Activated T-cell treated with anti-CD3 and anti-CD28 coated beads, Interleukin-2, amount 50 U/mL, for 24 hours (primary cell): ENCODE data around the gene GPC6.
"Not testable (repeated sequence)": the region's sequence is repeated elsewhere in the genome, so short reads cannot be mapped to it uniquely, and the experiment has no call there.

Experiments used
- DNase-seq: peaks from one replicate; pipeline ENCODE4 v3.0.0-alpha.2; 2020
- H3K27ac Mint-ChIP-seq: 2 replicates; pipeline ENCODE4 v1.8.0; 2020; ENCODE audit warnings: mild to moderate bottlenecking, mixed read lengths
- H3K27me3 Mint-ChIP-seq: 2 replicates; pipeline ENCODE4 v1.8.0; 2020; ENCODE audit warnings: mixed read lengths
- H3K36me3 Mint-ChIP-seq: 2 replicates; pipeline ENCODE4 v1.8.0; 2020; ENCODE audit warnings: low read depth, mixed read lengths
- H3K4me1 Mint-ChIP-seq: 2 replicates; pipeline ENCODE4 v1.8.0; 2020; ENCODE audit warnings: low read depth, mixed read lengths
- H3K4me3 Mint-ChIP-seq: 2 replicates; pipeline ENCODE4 v1.8.0; 2020; ENCODE audit warnings: mild to moderate bottlenecking, moderate library complexity, mixed read lengths
- H3K9me3 Mint-ChIP-seq: 2 replicates; pipeline ENCODE4 v1.8.0; 2020; ENCODE audit warnings: mixed read lengths

The GPC6 gene

DNA sequence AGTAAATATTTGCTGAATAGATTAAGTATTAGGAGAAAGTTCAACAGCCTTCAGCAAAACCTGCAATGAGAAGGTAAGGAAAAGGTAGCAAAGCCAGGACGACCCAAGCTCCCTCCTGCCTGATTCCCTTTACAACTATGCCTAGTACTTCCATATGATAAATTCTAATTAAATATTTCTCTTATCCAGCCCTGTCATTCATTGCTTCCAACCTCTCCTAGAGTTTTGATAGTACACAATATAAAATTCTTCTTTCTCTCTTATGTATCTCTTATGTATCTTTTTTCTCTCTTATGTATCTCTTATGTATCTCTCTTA lies 1065.7 kb downstream of the GPC6 start:
- no peaks in the 10 kb centered on the region for H3K9me3 Mint-ChIP-seq
- H3K27ac Mint-ChIP-seq, result no peak overlapping the region

DNA sequence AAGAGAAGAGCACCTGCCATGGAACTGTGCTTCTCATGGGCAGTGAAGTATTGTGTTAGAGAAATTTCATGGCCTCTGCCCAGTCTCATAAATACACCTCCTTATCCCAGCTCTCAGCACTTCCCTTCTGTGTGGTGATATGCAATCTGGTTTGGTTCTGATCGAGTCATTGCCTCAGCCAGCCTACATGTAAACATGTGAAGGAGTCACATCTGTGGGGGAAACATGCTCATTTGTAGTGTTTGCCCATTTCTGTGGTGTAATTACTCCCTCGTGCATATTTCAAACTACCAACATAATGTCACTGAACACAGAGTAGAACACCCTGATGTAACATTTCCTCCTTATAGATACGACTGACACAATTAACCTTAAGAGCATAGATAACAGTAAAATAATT lies 1069.9 kb downstream of the GPC6 start:
- Mint-ChIP-seq H3K27me3 (no peaks in the 10 kb centered on the region), H3K4me1 (peaks cover 9% of the 10 kb centered on the region), H3K36me3 (no peaks in the 10 kb centered on the region)

More for the DNA sequence above, 1065.7 kb downstream of the GPC6 start:
- no peak for DNase-seq
- Mint-ChIP-seq H3K4me1 (peaks cover 9% of the 10 kb centered on the region), H3K36me3 (no peaks in the 10 kb centered on the region), H3K4me3 (no peak overlapping the region), H3K27me3 (no peaks in the 10 kb centered on the region)

DNA sequence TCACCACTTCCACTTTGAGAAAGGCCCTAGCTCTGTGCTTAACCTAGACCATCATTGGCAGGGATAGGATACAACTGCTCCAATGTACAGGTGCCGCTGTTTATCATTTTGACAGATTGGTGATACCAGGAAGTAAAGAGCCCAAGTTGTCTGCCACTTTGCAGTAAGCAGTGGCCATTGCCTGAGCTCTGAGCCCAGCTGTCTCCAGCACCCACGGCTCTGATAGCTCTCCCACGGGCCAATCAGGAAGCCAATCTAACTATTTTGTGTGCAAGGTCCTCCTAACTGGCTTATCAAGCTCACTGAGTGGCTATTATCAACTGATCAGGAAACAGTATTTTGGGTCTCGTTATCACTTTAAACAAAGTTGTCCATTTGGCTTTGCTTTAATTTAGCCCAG lies 1071.7 kb downstream of the GPC6 start:
- Mint-ChIP-seq H3K4me1 (peaks cover 9% of the 10 kb centered on the region), H3K27me3 (no peaks in the 10 kb centered on the region), H3K9me3 (no peaks in the 10 kb centered on the region), H3K27ac (no peak overlapping the region), H3K36me3 (no peaks in the 10 kb centered on the region), H3K4me3 (no peak overlapping the region)
- no peak for DNase-seq

More for the DNA sequence above, 1069.9 kb downstream of the GPC6 start:
- Mint-ChIP-seq H3K27ac (no peak overlapping the region), H3K9me3 (no peaks in the 10 kb centered on the region), H3K4me3 (no peak overlapping the region)
- no peak for DNase-seq

DNA sequence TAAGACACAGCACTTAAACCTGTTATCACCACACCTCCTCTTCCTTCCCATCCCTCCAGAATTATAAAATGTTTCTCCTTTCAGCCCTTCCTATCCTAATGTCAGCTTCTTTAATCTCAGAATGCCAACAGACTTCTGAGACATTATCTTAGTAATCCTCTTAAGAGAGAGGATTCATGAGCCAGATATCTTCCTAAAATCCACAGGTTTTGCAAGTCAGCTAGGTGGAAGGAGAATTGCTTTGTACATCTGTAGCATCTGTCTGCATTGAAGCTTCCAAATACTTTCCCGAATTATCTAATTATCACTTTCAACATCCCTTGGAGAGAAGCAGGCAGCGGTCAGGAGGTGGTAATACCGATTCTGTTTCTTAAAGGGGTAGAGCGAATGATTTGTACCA lies 1073.8 kb downstream of the GPC6 start:
- no peak overlapping the region for H3K27ac Mint-ChIP-seq
- H3K36me3 Mint-ChIP-seq, result no peaks in the 10 kb centered on the region
- H3K4me1 Mint-ChIP-seq, result peaks cover 10% of the 10 kb centered on the region
- H3K27me3 Mint-ChIP-seq, result no peaks in the 10 kb centered on the region
- H3K9me3 Mint-ChIP-seq, result no peaks in the 10 kb centered on the region
- no peak overlapping the region for H3K4me3 Mint-ChIP-seq
- DNase-seq, result no peak

DNA sequence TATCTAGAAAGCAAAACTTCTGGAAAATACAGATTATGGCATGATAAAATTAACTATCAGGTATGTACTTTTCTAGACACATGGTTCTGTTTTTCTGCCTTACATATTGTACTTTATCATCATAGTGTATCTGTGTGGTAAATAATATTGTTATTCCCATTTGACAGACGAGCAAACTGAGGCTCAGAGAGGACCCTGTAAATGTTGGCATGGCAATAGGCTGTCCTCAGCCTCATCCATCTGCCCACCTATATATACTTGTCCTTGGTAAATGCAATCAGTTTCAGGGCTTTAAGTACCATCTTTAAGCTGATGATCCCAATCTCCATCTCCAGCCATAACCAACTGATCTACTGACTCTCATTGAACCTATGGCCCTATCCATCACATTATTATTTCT lies 1074.9 kb downstream of the GPC6 start:
- Mint-ChIP-seq H3K9me3 (no peaks in the 10 kb centered on the region), H3K27ac (no peak overlapping the region), H3K27me3 (no peaks in the 10 kb centered on the region), H3K4me3 (no peak overlapping the region), H3K4me1 (peaks cover 3% of the 10 kb centered on the region), H3K36me3 (no peaks in the 10 kb centered on the region)
- no peak for DNase-seq

DNA sequence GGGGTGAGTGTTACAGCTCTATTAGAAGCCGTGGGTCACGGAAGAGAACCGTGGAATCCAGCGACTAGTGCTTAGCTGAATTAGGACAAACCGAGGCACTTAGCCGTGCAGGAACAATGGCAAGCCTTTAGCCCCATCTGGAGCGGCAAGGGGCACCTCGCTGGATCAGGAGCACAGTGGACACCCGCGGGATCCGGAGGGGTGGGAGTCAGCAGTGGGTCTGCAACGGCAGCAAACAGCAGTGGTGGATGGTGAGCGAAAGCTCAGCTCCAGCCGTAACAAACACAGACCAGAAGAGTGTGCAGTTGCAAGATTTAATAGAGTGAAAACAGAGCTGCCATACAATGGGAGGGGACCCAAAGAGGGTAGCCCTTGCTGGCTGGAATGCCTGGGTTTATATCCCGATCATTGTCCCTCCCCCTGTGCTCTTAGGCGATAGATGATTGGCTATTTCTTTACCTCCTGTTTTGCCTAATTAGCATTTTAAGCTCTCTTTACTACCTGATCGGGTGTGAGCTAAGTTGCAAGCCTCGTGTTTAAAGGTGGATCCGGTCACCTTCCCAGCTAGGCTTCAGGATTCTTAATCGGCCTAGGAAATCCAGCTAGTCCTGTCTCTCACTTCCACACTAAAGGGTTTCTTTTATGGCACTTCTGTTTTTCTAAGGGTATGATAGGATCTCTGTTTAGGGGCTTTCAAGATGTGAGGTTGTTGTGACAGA lies 1076.4 kb downstream of the GPC6 start:
- H3K36me3 Mint-ChIP-seq, H3K4me3 Mint-ChIP-seq, H3K9me3 Mint-ChIP-seq, DNase-seq, H3K27ac Mint-ChIP-seq, H3K4me1 Mint-ChIP-seq, H3K27me3 Mint-ChIP-seq: not testable (repeated sequence)

DNA sequence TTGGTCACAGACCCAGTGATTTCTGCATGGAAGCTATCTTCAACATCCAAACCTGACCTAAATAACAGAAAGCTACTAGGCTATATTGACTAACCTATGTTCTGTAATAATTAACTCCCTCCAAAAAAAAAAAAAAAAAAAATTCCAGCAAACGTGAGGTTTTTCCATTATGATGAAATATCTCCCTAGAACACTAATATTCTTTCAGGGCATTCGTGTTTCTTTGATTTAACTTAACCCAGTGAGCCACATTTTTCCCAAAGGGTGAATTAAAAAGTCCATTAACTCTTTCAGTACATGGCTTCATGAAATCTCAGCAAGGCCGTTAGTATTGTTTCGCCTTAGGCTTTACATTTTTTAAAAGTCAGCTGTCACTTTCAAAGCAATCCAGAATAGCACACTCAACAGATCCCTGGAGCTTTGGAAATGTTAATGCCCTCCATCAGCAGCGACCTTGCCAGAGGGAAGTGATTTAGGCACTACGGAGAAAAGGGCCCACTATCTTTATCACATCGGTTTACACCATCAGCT lies 1077.1 kb downstream of the GPC6 start:
- no peak for DNase-seq
- Mint-ChIP-seq H3K27ac (no peak overlapping the region), H3K4me1 (peaks cover 2% of the 10 kb centered on the region), H3K36me3 (no peaks in the 10 kb centered on the region), H3K27me3 (no peaks in the 10 kb centered on the region), H3K4me3 (no peak overlapping the region), H3K9me3 (no peaks in the 10 kb centered on the region)

DNA sequence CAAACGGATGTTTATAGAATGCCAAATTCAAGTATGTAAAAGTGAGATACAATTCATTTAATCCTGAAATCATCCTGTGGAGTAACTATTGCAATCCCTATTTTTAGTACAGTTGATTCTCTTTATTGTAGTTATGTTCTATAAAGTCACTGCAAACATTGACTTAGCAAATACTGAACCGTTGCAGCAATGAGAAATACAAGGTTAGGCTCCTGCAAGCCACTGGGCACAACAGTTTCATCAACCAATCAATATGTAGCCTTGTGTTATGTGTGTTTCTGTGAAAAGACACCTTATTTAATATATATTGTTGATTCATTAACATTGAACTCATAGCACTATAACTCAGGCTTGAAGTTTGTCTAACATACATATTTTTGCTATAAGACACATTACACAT lies 1078.4 kb downstream of the GPC6 start:
- no peak for DNase-seq
- H3K9me3 Mint-ChIP-seq, result no peaks in the 10 kb centered on the region
- H3K36me3 Mint-ChIP-seq, result no peaks in the 10 kb centered on the region
- H3K27me3 Mint-ChIP-seq, result no peaks in the 10 kb centered on the region
- H3K4me3 Mint-ChIP-seq, result no peak overlapping the region
- no peak overlapping the region for H3K27ac Mint-ChIP-seq
- peaks cover 2% of the 10 kb centered on the region for H3K4me1 Mint-ChIP-seq

DNA sequence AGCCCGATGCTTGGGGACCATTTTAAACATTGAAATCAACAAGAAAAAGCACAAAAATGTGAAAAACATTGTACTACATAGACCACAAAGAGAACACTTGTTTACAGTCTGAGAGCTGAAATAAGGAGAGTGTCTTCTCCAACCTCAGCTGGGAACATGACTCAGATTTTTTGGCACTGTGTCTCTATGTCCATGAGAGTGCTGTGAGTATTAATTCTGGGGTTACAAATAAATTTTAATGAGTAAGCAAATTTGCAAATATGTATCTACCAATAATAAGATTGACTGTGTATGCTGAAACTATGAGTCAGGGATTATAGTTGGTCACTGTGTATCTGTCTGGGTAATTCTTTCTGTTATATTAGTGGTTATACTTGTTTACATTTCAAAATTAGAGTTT lies 1078.9 kb downstream of the GPC6 start:
- peaks cover 2% of the 10 kb centered on the region for H3K4me1 Mint-ChIP-seq
- no peak for DNase-seq
- no peaks in the 10 kb centered on the region for H3K9me3 Mint-ChIP-seq
- H3K27ac Mint-ChIP-seq, result no peak overlapping the region
- H3K36me3 Mint-ChIP-seq, result no peaks in the 10 kb centered on the region
- no peak overlapping the region for H3K4me3 Mint-ChIP-seq
- H3K27me3 Mint-ChIP-seq, result no peaks in the 10 kb centered on the region

DNA sequence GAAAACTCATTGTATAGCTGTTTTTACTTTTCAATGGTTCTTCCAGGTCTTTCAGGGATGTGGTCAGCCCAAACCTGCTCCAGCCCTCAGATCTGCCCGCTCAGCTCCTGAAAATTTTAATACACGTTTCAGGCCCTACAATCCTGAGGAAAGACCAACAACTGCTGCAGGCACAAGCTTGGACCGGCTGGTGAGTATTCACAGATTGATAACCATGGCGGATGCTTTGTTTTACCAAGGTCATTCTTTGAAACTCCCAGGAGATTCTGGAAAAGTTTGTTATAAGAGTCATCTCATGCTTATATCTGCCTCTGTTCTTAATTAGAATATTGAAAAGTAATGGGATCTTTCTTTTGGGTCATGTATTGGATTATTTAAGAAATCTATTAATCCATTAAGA lies 1079.3 kb downstream of the GPC6 start:
- Mint-ChIP-seq H3K4me3 (no peak overlapping the region), H3K36me3 (no peaks in the 10 kb centered on the region), H3K27me3 (no peaks in the 10 kb centered on the region), H3K9me3 (no peaks in the 10 kb centered on the region), H3K27ac (no peak overlapping the region), H3K4me1 (peaks cover 2% of the 10 kb centered on the region)
- no peak for DNase-seq

DNA sequence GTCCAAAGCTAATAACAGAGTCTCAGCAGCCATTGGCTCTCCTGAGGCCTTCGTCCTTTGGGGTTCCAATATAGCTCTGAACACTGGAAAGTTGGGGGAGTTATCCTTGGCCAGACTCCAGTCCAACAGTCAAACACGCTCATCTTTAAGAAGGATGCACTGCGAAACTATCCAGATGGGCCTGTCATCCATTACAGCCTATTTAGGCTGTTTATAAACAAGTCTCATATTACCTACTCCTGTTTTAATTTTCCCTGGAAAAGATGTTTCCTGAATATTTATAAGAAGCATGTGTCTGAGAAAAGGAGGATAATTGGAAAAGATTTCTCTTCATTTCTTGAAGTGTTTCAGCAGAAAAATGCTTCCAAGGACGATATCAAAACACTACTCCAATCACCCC lies 1082.2 kb downstream of the GPC6 start:
- no peak for DNase-seq
- Mint-ChIP-seq H3K4me3 (no peak overlapping the region), H3K36me3 (no peaks in the 10 kb centered on the region), H3K4me1 (peaks cover 9% of the 10 kb centered on the region), H3K27ac (no peak overlapping the region), H3K27me3 (no peaks in the 10 kb centered on the region), H3K9me3 (no peaks in the 10 kb centered on the region)

DNA sequence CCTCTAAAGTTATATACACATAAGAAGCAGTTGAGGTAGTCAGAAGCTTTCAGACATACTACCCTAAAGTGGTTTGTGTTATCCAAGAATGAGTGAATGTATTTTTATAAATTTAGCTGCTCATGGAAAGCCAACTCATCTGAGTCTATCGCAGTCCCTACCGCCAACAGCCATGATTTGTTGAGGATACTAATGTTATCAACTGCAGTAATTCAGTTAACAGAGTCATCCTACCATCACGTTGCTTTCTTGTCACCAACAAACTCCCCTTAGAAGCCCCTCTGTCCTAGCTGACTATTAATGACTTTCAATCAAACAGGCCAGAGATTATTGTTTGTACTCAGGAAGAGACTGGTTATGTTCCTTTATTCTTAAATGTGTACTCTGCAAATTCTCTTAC lies 1083.0 kb downstream of the GPC6 start:
- Mint-ChIP-seq H3K27ac (no peak overlapping the region), H3K27me3 (no peaks in the 10 kb centered on the region), H3K36me3 (no peaks in the 10 kb centered on the region), H3K4me1 (peaks cover 9% of the 10 kb centered on the region), H3K9me3 (no peaks in the 10 kb centered on the region), H3K4me3 (no peak overlapping the region)
- DNase-seq, result no peak

DNA sequence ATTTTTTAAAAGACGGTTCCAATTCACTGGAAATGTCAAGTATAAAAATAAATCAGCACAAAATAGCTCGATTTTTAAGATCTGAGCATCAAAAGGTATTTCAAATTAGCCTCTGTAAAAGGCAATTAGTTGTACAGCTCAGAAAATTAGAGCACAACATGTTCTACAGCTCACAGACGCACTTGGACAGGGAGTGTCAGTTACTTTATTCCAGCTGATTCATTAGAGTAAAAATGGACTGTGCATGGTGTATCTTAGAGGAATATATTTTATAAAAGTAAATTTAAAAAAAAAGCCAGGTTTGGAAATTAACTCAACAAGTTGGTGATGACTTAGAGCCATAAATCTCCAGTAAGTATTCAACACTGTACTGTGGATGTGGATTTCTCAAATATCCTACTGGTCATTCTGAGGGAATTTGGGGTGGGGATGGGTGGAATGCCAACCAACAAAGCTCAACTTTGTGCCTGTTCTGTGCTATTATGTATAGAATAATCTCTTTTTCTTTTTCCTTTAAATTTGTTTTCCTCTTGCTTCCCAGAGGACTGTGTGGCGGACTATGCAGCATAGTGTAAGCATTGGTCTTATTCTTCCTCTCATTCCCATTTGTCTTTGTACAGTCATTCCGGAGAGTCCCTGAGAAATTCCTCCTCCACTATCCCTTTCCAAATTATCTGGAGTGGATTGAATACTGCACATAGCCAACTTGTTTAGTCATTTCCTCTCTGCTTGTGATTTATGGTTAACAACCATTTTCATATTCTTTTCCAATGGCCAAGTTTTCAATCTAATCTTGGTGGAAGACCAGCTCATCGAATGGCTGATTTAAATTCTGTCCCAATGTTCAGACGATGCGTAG lies 1083.6 kb downstream of the GPC6 start:
- Mint-ChIP-seq H3K27ac (no peak overlapping the region), H3K4me3 (no peak overlapping the region), H3K27me3 (no peaks in the 10 kb centered on the region), H3K36me3 (no peaks in the 10 kb centered on the region), H3K4me1 (peaks cover 11% of the 10 kb centered on the region), H3K9me3 (no peaks in the 10 kb centered on the region)
- no peak for DNase-seq

DNA sequence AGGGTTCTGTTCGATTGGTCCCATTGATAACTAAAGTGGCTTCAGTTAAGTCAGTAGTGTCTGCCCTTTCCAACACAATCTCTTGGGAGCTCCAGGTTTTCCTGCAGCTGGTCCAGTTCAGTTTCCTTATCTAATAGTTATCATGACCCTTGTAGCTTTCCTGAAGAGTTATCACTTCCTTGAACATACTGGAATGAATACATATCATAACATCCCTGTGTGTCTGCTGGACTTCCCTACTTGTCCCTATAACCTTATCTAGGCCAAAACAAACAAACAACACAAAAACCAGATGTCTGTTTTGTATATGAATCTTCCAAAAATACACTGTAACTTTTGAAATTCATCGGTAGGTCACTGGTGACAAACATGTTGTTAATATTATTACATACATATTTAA lies 1085.3 kb downstream of the GPC6 start:
- H3K36me3 Mint-ChIP-seq, result no peaks in the 10 kb centered on the region
- H3K27ac Mint-ChIP-seq, result no peak overlapping the region
- H3K9me3 Mint-ChIP-seq, result no peaks in the 10 kb centered on the region
- no peak for DNase-seq
- H3K4me3 Mint-ChIP-seq, result no peak overlapping the region
- H3K4me1 Mint-ChIP-seq, result peaks cover 14% of the 10 kb centered on the region
- no peaks in the 10 kb centered on the region for H3K27me3 Mint-ChIP-seq

DNA sequence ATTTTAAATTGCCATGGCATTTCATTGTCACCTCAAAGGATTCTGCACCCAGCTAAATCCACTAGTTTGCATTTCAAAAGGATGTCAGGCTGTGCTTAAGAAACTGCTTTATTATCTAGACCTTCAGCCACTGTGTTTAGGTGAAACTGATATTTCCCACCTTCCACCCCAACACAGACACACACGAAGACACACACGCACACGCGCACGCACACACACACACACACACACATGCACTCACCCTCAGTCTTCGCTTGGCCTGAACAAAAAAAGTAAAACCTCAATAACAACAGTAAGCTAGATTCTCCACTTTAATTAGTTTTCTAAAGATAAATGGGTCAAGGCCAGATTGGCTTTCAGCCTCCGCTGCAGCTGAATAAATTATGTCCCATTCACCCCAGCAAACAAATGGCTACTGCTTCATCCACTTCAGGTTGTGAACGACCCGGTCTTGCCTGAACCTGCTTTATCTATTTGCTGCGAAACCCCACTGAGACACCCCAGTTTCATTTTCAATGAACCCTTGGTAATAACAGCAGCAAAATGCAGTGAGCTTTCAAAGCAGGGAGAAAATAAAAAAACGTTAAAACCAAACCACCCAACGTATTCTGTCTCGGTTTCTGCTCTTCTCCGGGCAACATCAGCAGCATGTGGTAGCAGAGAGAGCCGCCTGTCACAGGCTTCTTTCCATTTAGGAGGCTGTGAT lies 1086.1 kb downstream of the GPC6 start:
- Mint-ChIP-seq H3K27me3 (no peaks in the 10 kb centered on the region), H3K4me3 (no peak overlapping the region), H3K27ac (peak overlapping the region; percentile 64), H3K9me3 (no peaks in the 10 kb centered on the region), H3K4me1 (peaks cover 19% of the 10 kb centered on the region), H3K36me3 (no peaks in the 10 kb centered on the region)
- no peak for DNase-seq
